ENCODE data around the gene TAF6.

TAF6 gene

DNA sequence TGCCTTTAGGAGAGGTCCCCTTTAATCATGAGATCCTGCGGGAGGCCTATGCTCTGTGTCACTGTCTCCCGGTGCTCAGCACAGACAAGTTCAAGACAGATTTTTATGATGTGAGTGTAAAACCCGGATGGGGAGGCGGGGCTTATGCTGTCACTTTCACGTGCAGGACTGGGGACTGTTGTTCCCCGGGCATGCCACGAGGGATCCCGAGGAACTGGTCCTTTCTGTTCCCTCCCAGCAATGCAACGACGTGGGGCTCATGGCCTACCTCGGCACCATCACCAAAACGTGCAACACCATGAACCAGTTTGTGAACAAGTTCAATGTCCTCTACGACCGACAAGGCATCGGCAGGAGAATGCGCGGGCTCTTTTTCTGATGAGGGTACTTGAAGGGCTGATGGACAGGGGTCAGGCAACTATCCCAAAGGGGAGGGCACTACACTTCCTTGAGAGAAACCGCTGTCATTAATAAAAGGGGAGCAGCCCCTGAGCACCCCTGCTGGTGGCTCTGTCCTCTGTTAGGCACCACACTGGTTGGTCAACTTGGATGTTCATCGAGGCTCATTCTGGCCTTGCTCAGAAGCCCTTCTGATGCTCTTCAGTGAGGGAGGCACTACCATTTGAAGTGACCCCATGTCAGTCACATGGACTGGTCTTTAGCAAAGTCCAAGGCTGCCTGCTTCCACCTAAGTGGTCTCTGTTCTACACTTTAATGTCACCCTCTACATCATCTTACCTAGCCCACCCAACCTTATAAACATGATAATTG, 27.6 kb downstream of the TAF6 start:
- no peak for DNase-seq

- DNase-seq = no peak
These were observed 28.4 kb downstream of the TAF6 start for GRCh38 chr7:100090527-100091410.

GRCh38 chr7:100089458-100090196, 29.5 kb downstream of the TAF6 start:
- no peak for DNase-seq

- DNase-seq = peak; percentile 78
These were observed 30.3 kb downstream of the TAF6 start, which contains the start of gene COPS6 for GRCh38 chr7:100088621-100089457. Gene COPS6 (plus strand): TSS chr7:100088969. CDS start chr7:100088991, 22 bp downstream.

DNA sequence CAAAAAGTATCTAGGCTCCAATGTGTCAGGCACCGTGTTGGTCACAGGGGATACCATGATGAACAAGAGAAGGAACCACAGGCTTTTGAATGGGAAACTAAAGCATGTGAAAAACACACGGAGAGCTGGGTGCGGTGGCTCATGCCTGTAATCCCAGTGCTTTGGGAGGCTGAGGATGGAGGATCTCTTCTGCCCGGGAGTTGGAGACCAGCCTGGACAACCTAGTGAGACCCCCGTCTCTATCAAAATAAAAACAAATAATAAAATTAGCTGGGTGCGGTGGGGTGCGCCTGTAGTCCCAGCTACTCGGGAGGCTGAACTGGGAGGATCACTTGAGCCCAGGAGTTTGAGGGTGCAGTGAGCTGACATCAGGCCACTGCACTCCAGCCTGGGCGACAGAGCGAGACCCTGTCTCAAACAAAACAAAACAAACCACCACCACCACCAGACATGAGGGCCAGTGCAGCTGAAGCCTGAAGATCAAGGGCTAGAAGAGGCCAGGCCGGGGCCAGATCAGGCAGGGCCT, 31.0 kb downstream of the TAF6 start:
- DNase-seq = no peak

DNA sequence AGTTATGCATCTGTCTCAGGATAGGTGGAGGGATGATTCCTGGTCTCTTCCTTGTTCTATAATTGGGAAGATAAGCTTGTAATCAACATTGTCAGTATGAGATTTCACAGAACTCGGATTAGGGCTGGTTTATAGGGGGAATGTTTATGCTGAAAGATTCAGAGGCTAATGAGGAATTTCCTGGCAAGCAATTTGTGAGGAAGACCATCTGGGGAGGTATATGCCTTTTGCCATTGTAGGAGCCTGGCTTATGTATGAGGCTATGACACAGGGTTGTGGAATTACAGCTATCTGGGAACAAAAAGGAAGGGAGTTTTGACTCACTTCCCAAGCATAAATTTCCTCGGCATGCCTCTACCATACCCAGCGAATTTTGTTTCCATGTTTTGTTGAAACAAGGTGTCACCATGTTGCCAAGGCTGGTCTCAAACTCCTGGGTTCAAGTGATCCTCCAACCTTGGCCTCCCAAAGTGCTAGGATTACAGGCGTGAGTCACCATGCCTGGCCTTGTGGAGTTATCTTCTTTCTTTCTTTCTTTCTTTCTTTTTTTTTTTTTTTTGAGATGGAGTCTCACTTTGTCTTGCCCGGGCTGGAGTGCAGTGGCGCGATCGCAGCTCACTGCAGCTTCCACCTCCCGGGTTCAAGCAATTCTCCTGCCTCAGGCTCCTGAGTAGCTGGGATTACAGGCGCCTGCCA, 32.0 kb downstream of the TAF6 start:
- DNase-seq = no peak

DNA sequence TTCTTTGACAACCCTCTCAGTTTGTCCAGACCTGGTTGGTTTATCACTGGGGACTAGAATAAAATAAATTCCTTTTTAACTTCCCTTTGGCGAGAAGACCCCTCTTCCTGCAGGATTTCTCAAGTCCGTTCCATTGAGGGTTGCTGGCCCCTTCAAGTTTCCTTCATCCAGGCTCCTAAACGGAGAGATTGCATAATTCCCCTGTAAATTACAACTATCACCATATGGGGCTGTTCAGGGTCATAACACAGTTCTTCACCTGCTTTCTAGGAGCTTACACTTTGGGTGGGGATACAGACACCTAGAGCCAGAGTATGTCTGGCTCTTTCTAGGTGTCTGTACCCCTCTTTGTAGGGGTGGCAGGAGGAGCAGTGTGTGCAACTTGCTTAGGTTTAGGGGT, 33.6 kb downstream of the TAF6 start:
- DNase-seq = no peak

DNA sequence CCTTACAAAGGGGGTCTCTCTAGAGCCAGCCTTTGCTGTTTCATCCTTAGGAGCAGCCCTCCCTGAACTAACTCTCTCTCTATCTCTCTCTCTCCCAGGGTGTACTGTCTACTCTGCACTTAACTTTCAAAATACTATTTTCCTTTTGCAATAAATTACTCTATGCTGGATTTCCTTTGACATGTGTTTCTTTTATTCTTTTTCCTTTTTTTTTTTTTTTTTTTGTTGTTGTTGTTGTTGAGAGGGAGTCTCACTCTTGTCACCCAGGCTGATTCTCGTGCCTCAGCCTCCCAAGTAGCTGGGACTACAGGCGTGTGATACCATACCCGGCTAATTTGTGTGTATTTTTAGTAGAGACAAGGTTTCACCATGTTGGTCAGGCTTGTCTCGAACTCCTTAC, 36.2 kb downstream of the TAF6 start:
- DNase-seq = no peak

DNA sequence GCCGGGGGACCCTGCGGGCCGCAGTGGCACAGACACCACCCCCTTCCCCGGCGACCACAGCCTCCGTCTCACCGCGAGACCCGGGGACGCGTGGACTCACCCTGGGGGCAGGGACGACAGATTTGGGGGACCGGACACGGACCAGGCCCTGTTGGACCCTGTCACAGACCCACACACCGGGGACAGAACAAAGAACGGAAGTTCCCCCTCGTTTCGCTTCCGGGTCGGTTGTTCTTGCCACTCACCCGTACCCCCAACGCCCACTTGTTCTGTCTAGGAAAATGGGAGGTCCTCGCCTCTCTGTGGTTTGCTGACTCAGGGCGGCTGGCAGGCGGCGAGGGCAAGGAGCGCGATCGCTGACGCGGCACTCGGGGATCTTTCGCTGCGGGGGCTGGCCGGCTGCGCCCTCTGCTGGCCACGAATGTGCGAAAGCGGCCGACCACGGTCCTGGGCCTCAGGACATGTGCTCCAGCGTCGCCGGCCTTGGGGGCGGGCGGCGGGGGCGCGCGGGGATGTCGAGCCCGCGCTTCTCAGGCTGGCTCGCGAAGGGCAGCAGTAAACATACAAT, 37.5 kb downstream of the TAF6 start, which contains the start of gene ZNF3:
ZNF3 (minus strand) TSS at position 189 of the 568 bp plus-strand sequence. CDS start 4,366 bp downstream, outside the sequence.
- DNase-seq = peak; percentile 99

GRCh38 chr7:100080907-100081534, 38.1 kb downstream of the TAF6 start:
- DNase-seq = peak; percentile 19

DNA sequence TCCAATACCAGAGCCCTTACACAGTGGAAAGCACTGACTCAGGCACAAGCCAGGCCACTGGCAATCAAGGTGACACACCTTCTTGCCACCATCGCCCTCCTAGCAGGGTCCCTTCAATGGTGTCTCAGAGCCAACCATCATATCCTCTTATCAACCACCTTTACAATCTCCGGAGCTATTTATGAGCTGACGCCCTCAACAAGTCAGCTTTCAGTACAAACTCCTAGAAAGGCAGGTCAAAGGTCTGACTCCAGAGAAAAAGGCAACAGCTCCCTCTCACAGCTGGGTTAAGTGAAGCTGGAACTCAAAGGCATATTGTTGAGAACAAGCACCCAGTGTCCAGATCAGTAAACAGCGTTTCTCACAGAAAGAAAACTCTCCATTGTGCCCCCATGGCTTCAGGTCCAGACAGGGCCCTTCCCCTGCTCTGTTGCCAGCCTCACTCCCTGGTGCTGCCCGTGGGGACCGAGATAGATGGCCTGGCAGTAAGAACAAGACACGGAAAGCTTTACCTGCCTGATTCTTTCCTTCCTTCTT, 40.1 kb downstream of the TAF6 start:
- DNase-seq = no peak

GRCh38 chr7:100077205-100077604, 42.0 kb downstream of the TAF6 start:
- no peak for DNase-seq

GRCh38 chr7:100075418-100075817, 43.7 kb downstream of the TAF6 start:
- no peak for DNase-seq

DNA sequence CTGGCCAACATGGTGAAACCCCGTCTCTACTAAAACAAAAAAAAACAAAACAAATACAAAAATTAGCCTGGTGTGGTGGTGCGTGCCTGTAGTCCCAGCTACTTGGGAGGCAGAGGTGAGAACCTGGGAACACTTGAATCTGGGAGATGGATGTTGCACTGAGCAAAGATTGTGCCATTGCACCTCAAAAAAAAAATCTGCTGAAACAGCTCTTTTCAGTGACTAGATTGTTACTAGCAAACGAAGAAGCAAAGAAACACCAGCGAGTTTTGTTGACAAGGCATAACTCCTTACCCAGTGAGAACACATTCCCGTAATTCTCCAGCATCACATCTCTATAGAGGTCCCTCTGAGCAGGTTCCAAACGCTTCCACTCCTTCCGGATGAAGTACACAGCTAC, 44.3 kb downstream of the TAF6 start:
- no peak for DNase-seq

DNA sequence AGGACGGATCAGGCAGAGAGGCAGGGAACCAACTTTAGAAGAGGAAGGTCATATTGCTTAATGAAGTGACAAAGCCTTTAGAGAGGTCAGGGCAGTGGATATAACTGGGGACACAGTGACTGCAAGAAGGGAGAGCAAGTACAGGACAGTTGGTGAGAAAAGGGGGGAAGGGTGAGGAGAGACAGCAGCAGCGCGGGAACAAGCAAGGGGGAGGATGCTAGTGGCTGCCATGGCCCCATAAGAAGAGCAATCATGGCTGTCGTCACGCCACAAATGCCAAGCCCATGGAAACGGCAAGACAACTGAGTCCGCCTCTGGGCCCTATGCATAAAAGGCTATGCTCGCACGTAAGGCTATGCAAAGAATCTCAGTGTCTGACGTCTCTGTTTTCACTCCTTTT, 46.7 kb downstream of the TAF6 start:
- no peak for DNase-seq

DNA sequence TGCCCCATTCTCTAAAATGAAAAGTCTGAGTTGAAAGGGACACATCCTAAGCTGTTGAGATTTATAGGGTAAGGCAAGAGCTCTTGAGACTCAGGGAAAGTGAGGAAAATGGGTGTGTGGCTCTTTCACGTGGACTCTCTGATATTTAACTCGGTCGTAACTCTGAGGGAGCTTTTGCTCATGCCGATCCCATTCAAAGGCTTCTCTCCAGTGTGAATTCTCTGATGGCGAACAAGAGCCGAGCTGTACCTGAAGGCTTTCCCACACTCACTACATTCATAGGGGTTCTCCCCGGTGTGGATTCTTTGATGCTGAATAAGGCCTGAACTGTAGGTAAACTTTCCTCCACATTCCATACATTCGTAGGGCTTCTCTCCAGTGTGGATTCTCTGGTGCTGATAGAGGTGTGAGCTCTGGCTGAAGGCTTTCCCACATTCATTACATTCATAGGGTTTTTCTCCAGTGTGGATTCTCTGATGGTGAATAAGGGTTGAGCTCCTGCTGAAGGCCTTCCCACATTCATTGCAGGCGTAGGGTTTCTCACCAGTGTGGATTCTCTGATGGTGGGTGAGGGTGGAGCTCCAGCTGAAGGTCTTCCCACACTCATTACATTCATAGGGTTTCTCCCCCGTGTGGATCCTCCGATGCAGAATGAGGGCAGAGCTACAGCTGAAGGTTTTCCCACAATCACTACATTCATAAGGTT, 48.0 kb downstream of the TAF6 start:
- no peak for DNase-seq

GRCh38 chr7:100069991-100070390, 49.2 kb downstream of the TAF6 start:
- no peak for DNase-seq

DNA sequence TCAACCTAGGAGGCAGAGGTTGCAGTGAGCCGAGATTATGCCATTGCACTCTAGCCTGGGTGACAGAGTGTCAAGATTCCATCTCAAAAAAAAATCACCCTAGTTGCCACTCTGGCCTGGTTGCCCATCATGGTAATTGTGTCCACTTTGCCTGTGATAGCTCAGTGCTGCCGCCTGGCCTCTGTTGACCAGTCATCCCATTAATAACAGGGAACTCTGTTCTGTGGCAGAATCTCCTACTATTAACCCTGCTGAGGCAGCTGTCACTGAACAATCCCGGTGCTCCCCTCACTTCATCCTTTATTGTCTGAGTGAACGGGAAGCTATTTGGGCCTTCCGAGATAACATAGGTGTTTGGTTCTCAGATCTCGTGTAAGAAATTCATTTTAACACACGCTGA, 52.2 kb downstream of the TAF6 start:
- DNase-seq = no peak

DNA sequence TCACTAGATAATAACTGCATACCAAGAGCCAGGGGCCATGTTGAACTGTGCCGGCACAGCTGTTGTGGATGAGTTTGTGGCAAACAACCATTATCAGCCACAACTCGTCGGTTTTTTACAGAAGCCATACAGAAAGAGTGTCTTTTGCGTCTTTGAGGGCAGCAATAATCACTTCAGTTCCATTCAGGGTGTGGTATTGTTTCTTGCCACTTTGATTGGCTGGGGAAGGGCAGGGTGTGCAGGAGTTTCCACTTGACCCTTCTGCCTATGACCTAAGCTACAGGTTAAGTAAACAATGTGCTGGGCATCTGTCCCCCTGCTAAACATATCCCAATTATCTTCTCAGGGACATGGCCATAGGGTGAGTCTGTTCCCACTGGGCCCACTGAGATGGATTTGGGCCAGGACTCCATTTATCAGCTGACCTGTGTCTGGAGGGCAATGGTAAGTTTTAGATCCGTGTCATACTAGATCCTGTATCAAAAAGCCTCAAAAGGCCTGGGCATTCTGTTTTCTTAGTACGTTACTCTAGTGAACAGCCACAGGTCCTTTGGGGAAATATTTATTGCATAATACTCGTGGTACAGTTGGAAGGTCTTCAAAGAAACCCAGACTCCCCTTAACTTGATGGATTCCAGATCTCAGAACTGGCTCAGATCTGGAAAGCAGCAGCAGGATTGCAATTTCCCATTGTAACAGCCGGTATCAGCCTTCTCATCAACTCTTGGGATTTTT, 53.5 kb downstream of the TAF6 start:
- no peak for DNase-seq

Data from inflammatory macrophage treated with lipopolysaccharide for 4 hours (primary cell).